ENCODE results near the gene SIRPA. TPM values are rescaled to one million over a fixed set of nuclear protein-coding genes. Genes with fewer than 3 reads are reported as not detected.

SIRPA gene
- total and polyA plus RNA-seq, 10 of the 15 experiments (the other 5 are each of a cell fraction or from before 2014, with no cell fraction given): 1.7 to 13.2 (median 5.0) TPM

DNA sequence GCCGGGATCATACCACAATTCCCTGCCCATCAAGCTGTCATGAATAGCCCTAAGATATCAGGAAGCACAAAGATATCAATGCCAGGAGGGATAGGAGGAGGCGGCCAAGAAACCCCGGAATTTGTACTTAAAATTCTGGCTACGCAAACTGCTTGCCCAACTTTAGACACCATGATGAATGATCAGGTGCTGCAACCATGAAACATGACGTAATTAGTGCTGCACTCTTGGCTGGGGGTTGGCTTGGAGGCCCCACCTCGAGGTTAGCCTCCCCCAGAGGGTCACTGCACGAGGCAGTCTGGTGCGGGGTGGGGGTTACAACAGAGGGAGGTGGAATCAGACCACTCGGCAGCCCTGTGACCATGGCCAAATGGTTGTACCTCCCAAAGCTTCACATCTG lies 8.9 kb downstream of the SIRPA start:
- no peak for TF ChIP-seq HDGF (IDR thresholded peaks at IDR 0.05)
- no peak for TF ChIP-seq FOS (IDR thresholded peaks at IDR 0.05; ENCODE audit: borderline replicate concordance, extremely low read depth, insufficient read length)
- TF ChIP-seq ESRRA (IDR thresholded peaks at IDR 0.05; ENCODE audit: low read length): no peak
- ChIA-PET POLR2A (no interaction called here), SMC1A (ENCODE audit: uncharacterized antibody, unreplicated experiment) (interaction anchor here (1.3 kb wide), 1 partner anchor 102 kb away, joined by 4 read pairs; no protein-coding TSS in a partner anchor), RAD21 (ENCODE audit: unreplicated experiment) (no interaction called here), CTCF (interaction anchor here (1.2 to 2.1 kb wide), 2 partner anchors 8 to 102 kb away, joined by 3 to 7 read pairs; no protein-coding TSS in a partner anchor)
- Histone ChIP-seq H3K79me2 (ENCODE audit: control insufficient read depth, insufficient read depth, low read length) (no peaks in the 10 kb centered on the region; the same call in 1 of the 2 replicates), H4K20me1 (ENCODE audit: control insufficient read depth, insufficient read depth) (no peaks in the 10 kb centered on the region), H3K4me3 (no peak overlapping the region), H3K27me3 (replicated peaks in 1 of 2; ENCODE audit: control insufficient read depth in 2 of 2, insufficient read depth in 2 of 2, low read length in 1 of 2) (no peaks in the 10 kb centered on the region), H3K4me2 (ENCODE audit: control insufficient read depth, insufficient read depth) (no peak overlapping the region), H3K4me1 (ENCODE audit: control insufficient read depth, insufficient read depth, low read length) (peaks cover 20% of the 10 kb centered on the region), H3K27ac (ENCODE audit: control insufficient read depth, insufficient read depth) (no peak overlapping the region), H3K9ac (ENCODE audit: control insufficient read depth, insufficient read depth, low read length) (no peak overlapping the region), H3K36me3 (ENCODE audit: control insufficient read depth in 2 of 2, insufficient read depth in 2 of 2, low read length in 1 of 2) (no peaks in the 10 kb centered on the region), H3K9me3 (replicated peaks; ENCODE audit: control insufficient read depth, insufficient read depth, low read length) (no peaks in the 10 kb centered on the region), H2AFZ (ENCODE audit: control insufficient read depth, low read depth, low read length) (no peak overlapping the region)
- ATAC-seq (no peak), FAIRE-seq (no peak), DNase-seq (ENCODE audit: low read depth, low spot score) (no peak)
- in situ Hi-C loops (cut with MboI) (no loop called here), intact Hi-C loops (cut with micrococcal nuclease; ENCODE audit: unreplicated experiment) (loop anchor here (10.0 kb wide), 1 partner anchor 201 kb away; the partner anchor contains the start of gene STK35)
- WGBS (ENCODE audit: insufficient coverage, insufficient replicate concordance, low lambda C conversion rate, missing lambda C conversion rate): 64% methylated on average over 9 of the region's 9 CpGs
- no TSS peak for BruUV-seq (replicated peaks)

- no peak overlapping the region for H3K27ac ChIP-seq (ENCODE audit: control insufficient read depth, insufficient read depth)
- ChIA-PET SMC1A (ENCODE audit: uncharacterized antibody, unreplicated experiment) (interaction anchor here (1.3 kb wide), 1 partner anchor 103 kb away, joined by 4 read pairs; no protein-coding TSS in a partner anchor), RAD21 (ENCODE audit: unreplicated experiment) (no interaction called here), CTCF (interaction anchor here (1.2 kb wide), 1 partner anchor 9 kb away, joined by 3 read pairs; no protein-coding TSS in a partner anchor), POLR2A (interaction anchor here (0.6 kb wide), 1 partner anchor 13 kb away, joined by 3 read pairs; no protein-coding TSS in a partner anchor)
- no peaks in the 10 kb centered on the region for H4K20me1 ChIP-seq (ENCODE audit: control insufficient read depth, insufficient read depth)
- FAIRE-seq: no peak
- WGBS (ENCODE audit: insufficient coverage, insufficient replicate concordance, low lambda C conversion rate, missing lambda C conversion rate): 85% methylated on average over 10 of the region's 10 CpGs
- no peaks in the 10 kb centered on the region for H3K27me3 ChIP-seq (replicated peaks in 1 of 2; ENCODE audit: control insufficient read depth in 2 of 2, insufficient read depth in 2 of 2, low read length in 1 of 2)
- H3K9me3 ChIP-seq (replicated peaks; ENCODE audit: control insufficient read depth, insufficient read depth, low read length): no peaks in the 10 kb centered on the region
- no peak for ATAC-seq
- no TSS peak for BruUV-seq (replicated peaks)
- no peak overlapping the region for H3K4me2 ChIP-seq (ENCODE audit: control insufficient read depth, insufficient read depth)
- H3K79me2 ChIP-seq (ENCODE audit: control insufficient read depth, insufficient read depth, low read length): no peaks in the 10 kb centered on the region
- intact Hi-C loops (cut with micrococcal nuclease; ENCODE audit: unreplicated experiment) (loop anchor here (10.0 kb wide), 1 partner anchor 200 kb away; the partner anchor contains the start of gene STK35), in situ Hi-C loops (cut with MboI) (no loop called here)
- H3K4me1 ChIP-seq (ENCODE audit: control insufficient read depth, insufficient read depth, low read length): peaks cover 20% of the 10 kb centered on the region
- no peak overlapping the region for H3K4me3 ChIP-seq
- no peaks in the 10 kb centered on the region; a peak in 1 of 4 replicates for H3K36me3 ChIP-seq (ENCODE audit: control insufficient read depth in 2 of 2, insufficient read depth in 2 of 2, low read length in 1 of 2)
- no peak for DNase-seq (ENCODE audit: low read depth, low spot score)
- no peak overlapping the region for H3K9ac ChIP-seq (ENCODE audit: control insufficient read depth, insufficient read depth, low read length)
- no peak overlapping the region for H2AFZ ChIP-seq (ENCODE audit: control insufficient read depth, low read depth, low read length)
- TF ChIP-seq, protein P1, sequence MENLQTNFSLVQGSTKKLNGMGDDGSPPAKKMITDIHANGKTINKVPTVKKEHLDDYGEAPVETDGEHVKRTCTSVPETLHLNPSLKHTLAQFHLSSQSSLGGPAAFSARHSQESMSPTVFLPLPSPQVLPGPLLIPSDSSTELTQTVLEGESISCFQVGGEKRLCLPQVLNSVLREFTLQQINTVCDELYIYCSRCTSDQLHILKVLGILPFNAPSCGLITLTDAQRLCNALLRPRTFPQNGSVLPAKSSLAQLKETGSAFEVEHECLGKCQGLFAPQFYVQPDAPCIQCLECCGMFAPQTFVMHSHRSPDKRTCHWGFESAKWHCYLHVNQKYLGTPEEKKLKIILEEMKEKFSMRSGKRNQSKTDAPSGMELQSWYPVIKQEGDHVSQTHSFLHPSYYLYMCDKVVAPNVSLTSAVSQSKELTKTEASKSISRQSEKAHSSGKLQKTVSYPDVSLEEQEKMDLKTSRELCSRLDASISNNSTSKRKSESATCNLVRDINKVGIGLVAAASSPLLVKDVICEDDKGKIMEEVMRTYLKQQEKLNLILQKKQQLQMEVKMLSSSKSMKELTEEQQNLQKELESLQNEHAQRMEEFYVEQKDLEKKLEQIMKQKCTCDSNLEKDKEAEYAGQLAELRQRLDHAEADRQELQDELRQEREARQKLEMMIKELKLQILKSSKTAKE (IDR thresholded peaks at IDR 0.05; ENCODE audit: low read depth, poor library complexity, severe bottlenecking): no peak
- TF ChIP-seq SIN3A (IDR thresholded peaks at IDR 0.05; ENCODE audit: low read depth, low read length) (no peak), JUND (IDR thresholded peaks at IDR 0.05; ENCODE audit: low read depth, low read length) (no peak)
- TF ChIP-seq, protein P2, sequence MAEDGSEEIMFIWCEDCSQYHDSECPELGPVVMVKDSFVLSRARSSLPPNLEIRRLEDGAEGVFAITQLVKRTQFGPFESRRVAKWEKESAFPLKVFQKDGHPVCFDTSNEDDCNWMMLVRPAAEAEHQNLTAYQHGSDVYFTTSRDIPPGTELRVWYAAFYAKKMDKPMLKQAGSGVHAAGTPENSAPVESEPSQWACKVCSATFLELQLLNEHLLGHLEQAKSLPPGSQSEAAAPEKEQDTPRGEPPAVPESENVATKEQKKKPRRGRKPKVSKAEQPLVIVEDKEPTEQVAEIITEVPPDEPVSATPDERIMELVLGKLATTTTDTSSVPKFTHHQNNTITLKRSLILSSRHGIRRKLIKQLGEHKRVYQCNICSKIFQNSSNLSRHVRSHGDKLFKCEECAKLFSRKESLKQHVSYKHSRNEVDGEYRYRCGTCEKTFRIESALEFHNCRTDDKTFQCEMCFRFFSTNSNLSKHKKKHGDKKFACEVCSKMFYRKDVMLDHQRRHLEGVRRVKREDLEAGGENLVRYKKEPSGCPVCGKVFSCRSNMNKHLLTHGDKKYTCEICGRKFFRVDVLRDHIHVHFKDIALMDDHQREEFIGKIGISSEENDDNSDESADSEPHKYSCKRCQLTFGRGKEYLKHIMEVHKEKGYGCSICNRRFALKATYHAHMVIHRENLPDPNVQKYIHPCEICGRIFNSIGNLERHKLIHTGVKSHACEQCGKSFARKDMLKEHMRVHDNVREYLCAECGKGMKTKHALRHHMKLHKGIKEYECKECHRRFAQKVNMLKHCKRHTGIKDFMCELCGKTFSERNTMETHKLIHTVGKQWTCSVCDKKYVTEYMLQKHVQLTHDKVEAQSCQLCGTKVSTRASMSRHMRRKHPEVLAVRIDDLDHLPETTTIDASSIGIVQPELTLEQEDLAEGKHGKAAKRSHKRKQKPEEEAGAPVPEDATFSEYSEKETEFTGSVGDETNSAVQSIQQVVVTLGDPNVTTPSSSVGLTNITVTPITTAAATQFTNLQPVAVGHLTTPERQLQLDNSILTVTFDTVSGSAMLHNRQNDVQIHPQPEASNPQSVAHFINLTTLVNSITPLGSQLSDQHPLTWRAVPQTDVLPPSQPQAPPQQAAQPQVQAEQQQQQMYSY (CRISPR knock-in tag; IDR thresholded peaks at IDR 0.05): no peak
Observed at GRCh38 chr20:1905009-1905408, 9.8 kb downstream of the SIRPA start.

All from GM12878 (cell line).